ENCODE measurements around the gene TIMM21. TPM values are rescaled to one million over a fixed set of nuclear protein-coding genes. Genes with fewer than 3 reads are reported as not detected.

Gene TIMM21
- total RNA-seq, 1 donor from 2014 or later: 21.6 TPM

DNA sequence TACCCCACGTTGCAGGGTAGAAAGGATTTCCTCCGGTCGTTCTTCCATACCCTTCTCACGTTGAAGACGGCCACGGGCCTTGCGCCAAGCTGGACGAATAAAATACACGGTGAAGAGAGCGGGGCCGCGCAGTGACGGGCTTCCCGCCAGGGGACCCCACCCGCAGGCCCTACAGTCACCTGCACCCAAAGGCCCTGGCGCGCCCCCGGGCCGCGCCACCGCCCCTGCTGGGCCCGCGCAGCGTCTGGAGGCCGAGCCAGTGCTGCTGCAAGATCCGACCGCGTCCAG, 888 bp upstream of the TIMM21 start:
- Histone ChIP-seq H3K9me3 (no peaks in the 10 kb centered on the region), H3K27ac (peak overlapping the region; percentile 93), H3K4me1 (peaks cover 24% of the 10 kb centered on the region), H3K36me3 (peaks cover 11% of the 10 kb centered on the region), H3K4me3 (peak overlapping the region; percentile 71), H3K27me3 (ENCODE audit: low read depth) (no peaks in the 10 kb centered on the region)
- TF ChIP-seq, protein P1, sequence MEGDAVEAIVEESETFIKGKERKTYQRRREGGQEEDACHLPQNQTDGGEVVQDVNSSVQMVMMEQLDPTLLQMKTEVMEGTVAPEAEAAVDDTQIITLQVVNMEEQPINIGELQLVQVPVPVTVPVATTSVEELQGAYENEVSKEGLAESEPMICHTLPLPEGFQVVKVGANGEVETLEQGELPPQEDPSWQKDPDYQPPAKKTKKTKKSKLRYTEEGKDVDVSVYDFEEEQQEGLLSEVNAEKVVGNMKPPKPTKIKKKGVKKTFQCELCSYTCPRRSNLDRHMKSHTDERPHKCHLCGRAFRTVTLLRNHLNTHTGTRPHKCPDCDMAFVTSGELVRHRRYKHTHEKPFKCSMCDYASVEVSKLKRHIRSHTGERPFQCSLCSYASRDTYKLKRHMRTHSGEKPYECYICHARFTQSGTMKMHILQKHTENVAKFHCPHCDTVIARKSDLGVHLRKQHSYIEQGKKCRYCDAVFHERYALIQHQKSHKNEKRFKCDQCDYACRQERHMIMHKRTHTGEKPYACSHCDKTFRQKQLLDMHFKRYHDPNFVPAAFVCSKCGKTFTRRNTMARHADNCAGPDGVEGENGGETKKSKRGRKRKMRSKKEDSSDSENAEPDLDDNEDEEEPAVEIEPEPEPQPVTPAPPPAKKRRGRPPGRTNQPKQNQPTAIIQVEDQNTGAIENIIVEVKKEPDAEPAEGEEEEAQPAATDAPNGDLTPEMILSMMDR (IDR thresholded peaks at IDR 0.05): no peak
- intact Hi-C loops (cut with DNase I): no loop called here
- ATAC-seq (no peak), DNase-seq (no peak)

DNA sequence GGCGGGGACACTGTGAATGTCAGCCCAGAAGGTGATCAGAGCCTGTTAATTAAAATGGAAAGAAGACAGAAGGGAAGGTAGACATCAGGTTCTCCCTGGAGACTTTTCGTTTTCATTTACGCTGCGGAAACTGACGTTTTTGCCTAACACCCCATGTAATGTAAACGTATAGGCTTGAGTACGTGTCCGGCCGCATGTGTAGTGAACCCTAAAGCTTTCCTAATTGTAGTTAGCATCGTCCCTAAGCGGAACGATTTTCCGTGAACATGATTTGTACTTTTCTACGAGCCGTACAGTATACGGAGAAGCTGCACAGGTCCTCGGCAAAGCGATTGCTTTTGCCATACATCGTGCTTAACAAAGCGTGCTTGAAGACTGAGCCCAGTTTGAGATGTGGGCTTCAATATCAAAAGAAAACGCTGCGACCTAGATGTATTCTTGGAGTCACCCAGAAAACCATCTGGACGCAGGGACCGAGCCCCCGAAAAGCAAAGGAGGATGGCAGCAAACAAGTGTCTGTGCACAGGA, 284 bp downstream of the TIMM21 start:
- peak overlapping the region; percentile 93 for H3K27ac ChIP-seq
- peaks cover 11% of the 10 kb centered on the region for H3K36me3 ChIP-seq
- DNase-seq: no peak
- intact Hi-C loops (cut with DNase I): no loop called here
- H3K4me3 ChIP-seq: peak overlapping the region; percentile 71
- TF ChIP-seq, protein P1 (IDR thresholded peaks at IDR 0.05): no peak
- no peaks in the 10 kb centered on the region for H3K27me3 ChIP-seq (ENCODE audit: low read depth)
- peaks cover 24% of the 10 kb centered on the region for H3K4me1 ChIP-seq
- H3K9me3 ChIP-seq: no peaks in the 10 kb centered on the region
- ATAC-seq: no peak

DNA sequence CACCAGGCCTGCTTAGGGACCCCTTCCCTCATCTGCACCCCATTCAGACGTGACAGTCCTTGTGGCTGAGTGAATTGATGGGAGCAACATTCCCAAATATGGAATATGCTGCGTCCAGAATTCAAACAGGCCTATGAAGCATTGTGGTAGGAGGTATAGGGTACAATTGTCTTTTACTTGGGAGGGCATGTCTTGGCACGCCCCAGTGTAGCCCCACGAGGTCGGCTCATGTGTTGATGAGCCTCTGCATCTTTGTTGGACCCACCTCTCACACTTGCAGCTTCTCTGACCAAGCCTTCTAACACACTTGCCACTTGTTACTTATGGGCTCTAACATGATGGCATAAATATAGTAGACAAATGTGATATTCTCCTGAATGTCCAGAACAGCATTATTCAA, 1.6 kb downstream of the TIMM21 start:
- no peaks in the 10 kb centered on the region for H3K27me3 ChIP-seq (ENCODE audit: low read depth)
- H3K9me3 ChIP-seq: no peaks in the 10 kb centered on the region
- H3K36me3 ChIP-seq: peaks cover 22% of the 10 kb centered on the region
- ATAC-seq (no peak), DNase-seq (no peak)
- peaks cover 24% of the 10 kb centered on the region for H3K4me1 ChIP-seq
- TF ChIP-seq, protein P1 (IDR thresholded peaks at IDR 0.05): no peak
- no peak overlapping the region for H3K27ac ChIP-seq
- no peak overlapping the region for H3K4me3 ChIP-seq
- intact Hi-C loops (cut with DNase I): no loop called here

DNA sequence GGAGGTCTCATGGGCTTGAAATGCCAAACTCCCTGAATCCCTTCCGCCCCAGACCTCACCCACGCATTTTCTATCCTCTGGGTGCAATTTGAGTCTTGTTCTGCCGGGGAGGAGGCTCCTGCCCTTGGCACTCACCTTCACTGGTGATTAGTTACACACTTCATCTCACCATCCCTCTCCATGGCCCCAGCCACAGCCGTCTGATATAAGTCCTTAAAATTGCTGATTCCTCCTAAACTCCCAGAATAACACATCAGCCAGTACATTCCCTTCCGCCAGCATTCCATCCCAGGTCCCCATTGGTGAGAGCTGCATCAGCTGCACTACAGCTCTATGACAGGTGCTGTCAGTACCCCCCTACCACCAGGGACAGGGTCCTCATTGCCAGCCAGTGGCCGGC, 3.9 kb downstream of the TIMM21 start:
- intact Hi-C loops (cut with DNase I): no loop called here
- no peaks in the 10 kb centered on the region for H3K9me3 ChIP-seq
- no peak overlapping the region for H3K4me3 ChIP-seq
- peaks cover 18% of the 10 kb centered on the region for H3K4me1 ChIP-seq
- no peak overlapping the region for H3K27ac ChIP-seq
- DNase-seq (no peak), ATAC-seq (no peak)
- TF ChIP-seq, protein P1 (IDR thresholded peaks at IDR 0.05): no peak
- H3K36me3 ChIP-seq: peaks cover 45% of the 10 kb centered on the region
- H3K27me3 ChIP-seq (ENCODE audit: low read depth): no peaks in the 10 kb centered on the region

DNA sequence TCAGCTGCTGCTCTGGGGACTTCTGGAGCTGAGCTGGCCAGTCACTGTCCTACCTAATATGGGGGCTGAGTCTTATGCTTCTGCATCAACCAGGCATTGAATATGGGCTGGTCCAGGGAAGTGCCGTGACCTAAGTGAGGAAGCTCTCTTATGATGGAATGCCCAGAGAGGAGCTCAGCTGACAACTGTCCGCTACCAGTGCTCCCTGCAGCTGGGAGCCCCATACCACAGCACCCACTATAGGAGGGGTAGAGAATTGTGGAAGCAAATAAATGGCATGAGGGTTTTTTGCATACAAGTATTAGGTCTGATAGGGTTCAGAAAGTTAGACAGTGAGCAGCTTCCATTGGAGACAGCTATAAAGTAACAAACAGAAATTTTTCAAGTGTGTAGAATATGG, 4.5 kb downstream of the TIMM21 start:
- H3K36me3 ChIP-seq: peaks cover 51% of the 10 kb centered on the region
- no peak overlapping the region for H3K27ac ChIP-seq
- intact Hi-C loops (cut with DNase I): no loop called here

More for the DNA sequence above, 4.5 kb downstream of the TIMM21 start:
- ATAC-seq: no peak
- Histone ChIP-seq H3K4me1 (peaks cover 17% of the 10 kb centered on the region), H3K4me3 (no peak overlapping the region), H3K27me3 (ENCODE audit: low read depth) (no peaks in the 10 kb centered on the region), H3K9me3 (no peaks in the 10 kb centered on the region)
- DNase-seq: no peak
- TF ChIP-seq, protein P1 (IDR thresholded peaks at IDR 0.05): no peak
